Fibroblast of lung (primary cell): Measurements from ENCODE around the gene GALNT7. TPM values are rescaled to one million over a fixed set of nuclear protein-coding genes. Genes with fewer than 3 reads are reported as not detected.
A peak's percentile ranks its signal among the peaks of the same experiment; 100 is the strongest.

Experiments used
- DNase-seq, 2 donors: peaks; one replicate each; pipeline versions ENCODE4 v3.0.0 to v3.0.0-alpha.2; 2010; ENCODE audit warnings: low read depth in 2 of 2
- H2AFZ ChIP-seq: 2 replicates; pipeline ENCODE4 v1.5.1; 2012; ENCODE audit warnings: low read length, control low read depth, inconsistent platforms
- H3K27ac ChIP-seq: 2 replicates; pipeline ENCODE4 v1.5.1; 2011; ENCODE audit warnings: low read length, control low read depth; ENCODE audit not compliant: insufficient read depth
- H3K27me3 ChIP-seq: 2 replicates; pipeline ENCODE4 v1.5.1; 2011; ENCODE audit warnings: mild to moderate bottlenecking, low read length; ENCODE audit not compliant: control insufficient read depth, insufficient read depth
- H3K36me3 ChIP-seq: 2 replicates; pipeline ENCODE4 v1.5.1; 2011; ENCODE audit warnings: low read length; ENCODE audit not compliant: control insufficient read depth, insufficient read depth
- H3K4me1 ChIP-seq: 2 replicates; pipeline ENCODE4 v1.5.1; 2011; ENCODE audit warnings: low read length; ENCODE audit not compliant: control insufficient read depth, insufficient read depth; ENCODE audit errors: extremely low read depth
- H3K4me2 ChIP-seq: 2 replicates; pipeline ENCODE4 v1.5.1; 2011; ENCODE audit warnings: low read length, control low read depth; ENCODE audit not compliant: insufficient read depth; ENCODE audit errors: extremely low read depth
- H3K4me3 ChIP-seq, 4 experiments: fragments of 200-600 bp in 1 of 4; sonication (generic) in 1 of 4; replicated peaks in 1 of 4; 2 replicates each; pipeline ENCODE4 v1.5.1; 2011 to 2016; ENCODE audit warnings: low read length in 4 of 4, low read depth in 3 of 4, mild to moderate bottlenecking in 3 of 4, control low read depth in 2 of 4, inconsistent platforms in 1 of 4, mixed read lengths in 1 of 4; ENCODE audit not compliant: insufficient read depth in 1 of 4; ENCODE audit errors: control extremely low read depth in 1 of 4
- H3K79me2 ChIP-seq: 2 replicates; pipeline ENCODE4 v1.5.1; 2012; ENCODE audit warnings: mild to moderate bottlenecking, low read length, inconsistent platforms; ENCODE audit not compliant: control insufficient read depth, insufficient read depth
- H3K9ac ChIP-seq: 2 replicates; pipeline ENCODE4 v1.5.1; 2011; ENCODE audit warnings: mild to moderate bottlenecking, low read length, control low read depth; ENCODE audit not compliant: insufficient read depth
- H3K9me3 ChIP-seq: 2 replicates; pipeline ENCODE4 v1.5.1; 2012; ENCODE audit warnings: low read depth, low read length; ENCODE audit not compliant: control insufficient read depth, insufficient read depth
- H4K20me1 ChIP-seq: 2 replicates; pipeline ENCODE4 v1.5.1; 2011; ENCODE audit warnings: low read length; ENCODE audit not compliant: control insufficient read depth, insufficient read depth; ENCODE audit errors: extremely low read depth
- EZH2 ChIP-seq: IDR thresholded peaks from 2 replicates; pipeline ENCODE4 v1.5.1; 2012; ENCODE audit warnings: low read length, control low read depth, mild to moderate bottlenecking; ENCODE audit errors: missing control alignments
- polyA plus RNA-seq, 2 donors: library from polyadenylated mRNA; depleted of rRNA in 1 of 2; stranded (reverse) in 1 of 2; unstranded in 1 of 2; fragments of >200 nt; gene quantifications; 2 replicates each; pipeline ENCODE4 v1.2.1, GENCODE V29; 2011 to 2012; ENCODE audit warnings: missing spikeins in 1 of 2
- total RNA-seq: library from RNA; depleted of rRNA; stranded (reverse); fragments of >200 nt; gene quantifications from 2 replicates; pipeline ENCODE4 v1.2.1, GENCODE V29; 2014
- TF ChIP-seq, protein P1 (sequence below), 2 donors: IDR thresholded peaks in 1 of 2; conservative IDR thresholded peaks in 1 of 2; 1 replicate in 1 of 2; 2 replicates in 1 of 2; pipeline ENCODE4 v1.5.1; 2011 to 2012; ENCODE audit warnings: low read length in 2 of 2, control low read depth in 1 of 2, inconsistent platforms in 1 of 2, low read depth in 1 of 2, mild to moderate bottlenecking in 1 of 2

Gene GALNT7
- total and polyA plus RNA-seq, 2 donors (not counting 1 experiment from before 2014, with no cell fraction given) = 40.4 to 45.4 TPM

DNA sequence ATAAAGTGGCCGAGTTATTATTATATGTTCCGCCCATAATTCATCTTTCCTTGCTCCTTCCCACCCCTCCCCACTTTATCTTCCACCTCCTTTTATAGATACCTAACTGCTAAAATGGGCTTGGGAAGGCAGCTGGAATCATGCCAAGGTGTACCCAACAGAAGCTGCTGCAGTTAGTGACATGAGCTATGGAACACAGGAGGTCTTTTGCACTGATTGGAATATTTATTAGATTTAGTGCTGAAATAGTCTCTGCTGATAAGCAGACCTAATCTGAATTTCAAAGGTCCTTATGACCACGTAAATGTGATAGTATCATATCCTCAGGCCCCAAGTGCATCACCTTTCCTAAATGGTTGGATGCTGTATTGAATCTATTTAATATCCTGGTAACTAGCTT lies 100.7 kb downstream of the GALNT7 start:
- no peaks in the 10 kb centered on the region for H3K36me3 ChIP-seq
- no peaks in the 10 kb centered on the region for H3K9me3 ChIP-seq
- H3K4me1 ChIP-seq = peaks cover 11% of the 10 kb centered on the region
- no peak overlapping the region for H3K4me2 ChIP-seq
- H3K4me3 ChIP-seq = no peak overlapping the region
- no peak overlapping the region for H2AFZ ChIP-seq
- H3K27ac ChIP-seq = no peak overlapping the region
- no peaks in the 10 kb centered on the region for H3K27me3 ChIP-seq
- TF ChIP-seq EZH2 = no peak
- TF ChIP-seq, protein P1, sequence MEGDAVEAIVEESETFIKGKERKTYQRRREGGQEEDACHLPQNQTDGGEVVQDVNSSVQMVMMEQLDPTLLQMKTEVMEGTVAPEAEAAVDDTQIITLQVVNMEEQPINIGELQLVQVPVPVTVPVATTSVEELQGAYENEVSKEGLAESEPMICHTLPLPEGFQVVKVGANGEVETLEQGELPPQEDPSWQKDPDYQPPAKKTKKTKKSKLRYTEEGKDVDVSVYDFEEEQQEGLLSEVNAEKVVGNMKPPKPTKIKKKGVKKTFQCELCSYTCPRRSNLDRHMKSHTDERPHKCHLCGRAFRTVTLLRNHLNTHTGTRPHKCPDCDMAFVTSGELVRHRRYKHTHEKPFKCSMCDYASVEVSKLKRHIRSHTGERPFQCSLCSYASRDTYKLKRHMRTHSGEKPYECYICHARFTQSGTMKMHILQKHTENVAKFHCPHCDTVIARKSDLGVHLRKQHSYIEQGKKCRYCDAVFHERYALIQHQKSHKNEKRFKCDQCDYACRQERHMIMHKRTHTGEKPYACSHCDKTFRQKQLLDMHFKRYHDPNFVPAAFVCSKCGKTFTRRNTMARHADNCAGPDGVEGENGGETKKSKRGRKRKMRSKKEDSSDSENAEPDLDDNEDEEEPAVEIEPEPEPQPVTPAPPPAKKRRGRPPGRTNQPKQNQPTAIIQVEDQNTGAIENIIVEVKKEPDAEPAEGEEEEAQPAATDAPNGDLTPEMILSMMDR (conservative IDR thresholded peaks at IDR 0.05 in 1 of 2, IDR thresholded peaks at IDR 0.05 in 1 of 2; ENCODE audit: low read depth in 1 of 2, low read length in 2 of 2) = no peak
- no peak for DNase-seq
- H3K9ac ChIP-seq = no peak overlapping the region
- no peaks in the 10 kb centered on the region for H3K79me2 ChIP-seq
- H4K20me1 ChIP-seq = no peaks in the 10 kb centered on the region

DNA sequence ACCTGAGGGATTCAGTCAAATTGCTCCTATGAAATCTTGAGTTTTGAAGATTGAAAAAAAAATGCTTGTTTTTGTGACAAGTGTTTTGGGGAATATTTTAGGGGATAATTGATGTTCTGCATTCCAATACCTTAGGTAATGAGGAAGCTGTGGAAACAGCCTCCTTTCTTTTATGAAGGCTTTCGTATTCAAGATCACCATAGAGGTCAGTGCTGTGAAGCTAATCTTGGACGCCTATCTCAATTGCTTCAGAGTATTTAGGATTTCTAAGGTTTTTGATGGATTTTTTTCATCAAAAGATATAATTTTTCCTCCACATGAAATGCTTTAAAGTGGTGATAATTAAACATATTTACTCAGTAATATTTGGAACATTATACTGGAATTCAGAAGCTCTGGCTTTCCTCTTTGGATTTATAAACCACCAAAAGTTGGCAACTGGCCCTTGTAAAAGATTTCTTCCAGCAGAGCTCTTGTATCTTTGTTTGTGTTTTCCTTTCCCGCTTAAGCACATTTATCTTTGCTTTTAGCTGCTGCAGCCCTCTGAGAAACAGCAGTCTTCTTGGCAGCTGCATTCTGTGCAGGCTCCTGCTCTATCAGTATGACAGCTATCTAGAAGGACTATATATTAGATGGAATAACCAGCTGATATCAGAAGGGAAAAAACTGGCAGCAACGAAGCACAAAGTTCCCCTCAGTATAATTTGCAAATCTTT lies 101.9 kb downstream of the GALNT7 start:
- DNase-seq = peak; percentile 67 to 86
- peaks cover 7% of the 10 kb centered on the region for H3K4me1 ChIP-seq
- no peak overlapping the region for H3K4me3 ChIP-seq
- no peaks in the 10 kb centered on the region for H3K79me2 ChIP-seq
- no peak for TF ChIP-seq EZH2
- TF ChIP-seq, protein P1 (conservative IDR thresholded peaks at IDR 0.05 in 1 of 2, IDR thresholded peaks at IDR 0.05 in 1 of 2; ENCODE audit: low read depth in 1 of 2, low read length in 2 of 2) = no peak
- no peak overlapping the region for H3K9ac ChIP-seq
- H3K4me2 ChIP-seq = no peak overlapping the region
- H2AFZ ChIP-seq = no peak overlapping the region
- no peaks in the 10 kb centered on the region for H3K9me3 ChIP-seq
- H3K27ac ChIP-seq = no peak overlapping the region
- no peaks in the 10 kb centered on the region for H4K20me1 ChIP-seq
- no peaks in the 10 kb centered on the region for H3K36me3 ChIP-seq
- no peaks in the 10 kb centered on the region for H3K27me3 ChIP-seq

DNA sequence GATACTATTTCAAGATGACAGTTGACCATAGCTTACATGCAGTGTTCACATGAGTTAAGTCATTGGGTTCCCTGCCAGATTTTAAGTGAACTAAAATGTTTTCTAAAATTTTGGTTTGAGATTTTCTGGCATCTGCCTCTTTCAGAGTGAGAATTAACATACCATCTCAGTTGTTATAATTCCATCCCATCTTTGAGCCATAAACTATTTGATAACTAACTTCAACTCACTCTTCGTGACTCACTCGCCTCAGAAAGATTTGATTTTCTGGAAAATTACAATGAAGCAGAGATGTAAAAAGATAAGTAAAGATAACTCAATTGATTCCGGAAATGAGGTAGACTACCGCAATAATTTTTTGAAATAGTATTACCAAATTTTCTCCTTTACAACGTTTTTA lies 103.7 kb downstream of the GALNT7 start:
- Histone ChIP-seq H3K27me3 (no peaks in the 10 kb centered on the region), H4K20me1 (no peaks in the 10 kb centered on the region), H3K4me1 (peaks cover 7% of the 10 kb centered on the region), H3K9ac (no peak overlapping the region), H3K27ac (no peak overlapping the region), H3K36me3 (no peaks in the 10 kb centered on the region), H3K4me3 (no peak overlapping the region), H3K79me2 (no peaks in the 10 kb centered on the region), H2AFZ (no peak overlapping the region), H3K9me3 (no peaks in the 10 kb centered on the region), H3K4me2 (no peak overlapping the region)
- no peak for DNase-seq
- TF ChIP-seq, protein P1 (conservative IDR thresholded peaks at IDR 0.05 in 1 of 2, IDR thresholded peaks at IDR 0.05 in 1 of 2; ENCODE audit: low read depth in 1 of 2, low read length in 2 of 2) = no peak
- TF ChIP-seq EZH2 = no peak
